H1 (cell line): ENCODE results near the gene ARHGEF12. TPM values are rescaled to one million over a fixed set of nuclear protein-coding genes. Genes with fewer than 3 reads are reported as not detected.
A peak's percentile ranks its signal among the peaks of the same experiment; 100 is the strongest.

Source experiments
- ASH2L ChIP-seq: fragments of 200-600, 300-600 bp; sonication (generic); IDR thresholded peaks from one replicate; pipeline ENCODE4 v1.7.1; 2017; ENCODE audit warnings: low read length
- ATF2 ChIP-seq: IDR thresholded peaks from 2 replicates; pipeline ENCODE4 v1.6.1; 2012; ENCODE audit warnings: low read length, inconsistent platforms
- ATF3 ChIP-seq: IDR thresholded peaks from 2 replicates; pipeline ENCODE4 v1.6.1; 2011; ENCODE audit warnings: low read depth, mild to moderate bottlenecking, low read length; ENCODE audit not compliant: insufficient read depth
- CBX8 ChIP-seq: fragments of 300-800, 300-1000 bp; sonication (generic); IDR thresholded peaks from 2 replicates; pipeline ENCODE4 v1.7.1; 2016; ENCODE audit warnings: low read depth, low read length, borderline replicate concordance
- E2F6 ChIP-seq: IDR thresholded peaks from 2 replicates; pipeline ENCODE4 v1.6.1; 2012; ENCODE audit warnings: inconsistent platforms
- EZH2 ChIP-seq: fragments of 200-600 bp; sonication (generic); IDR thresholded peaks from 2 replicates; pipeline ENCODE4 v1.7.1; 2012; ENCODE audit warnings: low read depth, mild to moderate bottlenecking, moderate library complexity, low read length, inconsistent platforms; ENCODE audit not compliant: severe bottlenecking
- HDAC6 ChIP-seq: IDR thresholded peaks from one replicate; pipeline ENCODE4 v1.7.1; 2012; ENCODE audit warnings: low read depth, mild to moderate bottlenecking, inconsistent platforms, low read length, moderate library complexity
- JUND ChIP-seq: IDR thresholded peaks from 2 replicates; pipeline ENCODE4 v1.6.1; 2011; ENCODE audit warnings: mild to moderate bottlenecking, improper control_type of control experiment, low read length
- KDM4A ChIP-seq: IDR thresholded peaks from one replicate; pipeline ENCODE4 v1.7.1; 2012; ENCODE audit warnings: low read depth, mild to moderate bottlenecking, moderate library complexity, low read length, inconsistent platforms; ENCODE audit not compliant: severe bottlenecking
- MAFK ChIP-seq: IDR thresholded peaks from 2 replicates; pipeline ENCODE4 v1.6.1; 2012; ENCODE audit warnings: low read depth, mild to moderate bottlenecking, improper control_type of control experiment, low read length
- NRF1 ChIP-seq: IDR thresholded peaks from 2 replicates; pipeline ENCODE4 v1.6.1; 2011; ENCODE audit warnings: mild to moderate bottlenecking, low read depth, low read length, improper control_type of control experiment
- PHF8 ChIP-seq: fragments of 200-600 bp; sonication (generic); conservative IDR thresholded peaks from 2 replicates; pipeline ENCODE4 v1.7.1; 2012; ENCODE audit warnings: low read depth, mild to moderate bottlenecking, inconsistent platforms, low read length, moderate library complexity
- POLR2A ChIP-seq, 2 experiments: IDR thresholded peaks; 1 replicate in 1 of 2; 2 replicates in 1 of 2; pipeline ENCODE4 v1.6.1; 2011; ENCODE audit warnings: low read depth in 2 of 2, low read length in 2 of 2, mild to moderate bottlenecking in 2 of 2; ENCODE audit errors: control extremely low read depth in 1 of 2
- RAD21 ChIP-seq, 2 experiments: IDR thresholded peaks in 1 of 2; conservative IDR thresholded peaks in 1 of 2; 2 replicates each; pipeline ENCODE4 v1.6.1; 2011; ENCODE audit warnings: low read depth in 2 of 2, low read length in 2 of 2, improper control_type of control experiment in 1 of 2, inconsistent platforms in 1 of 2, mild to moderate bottlenecking in 1 of 2, moderate library complexity in 1 of 2
- RXRA ChIP-seq: IDR thresholded peaks from 2 replicates; pipeline ENCODE4 v1.6.1; 2011; ENCODE audit warnings: low read depth, mild to moderate bottlenecking, low read length, moderate library complexity; ENCODE audit not compliant: insufficient read depth
- SIRT6 ChIP-seq: IDR thresholded peaks from one replicate; pipeline ENCODE4 v1.7.1; 2012; ENCODE audit warnings: low read length, inconsistent platforms
- TEAD4 ChIP-seq: IDR thresholded peaks from 2 replicates; pipeline ENCODE4 v1.6.1; 2012; ENCODE audit warnings: low read depth, low read length, inconsistent platforms, mixed read lengths
- USF2 ChIP-seq: IDR thresholded peaks from 2 replicates; pipeline ENCODE4 v1.6.1; 2011; ENCODE audit warnings: low read length, improper control_type of control experiment
- YY1 ChIP-seq: IDR thresholded peaks from 2 replicates; pipeline ENCODE4 v1.6.1; 2011; ENCODE audit warnings: low read depth, mild to moderate bottlenecking, low read length
- polyA plus RNA-seq, 7 experiments: library from polyadenylated mRNA; depleted of rRNA in 3 of 7; stranded (reverse) in 5 of 7; unstranded in 2 of 7; fragments of >200 nt in 5 of 7; fragments of 200-250 nt in 2 of 7; gene quantifications; 1 replicate in 5 of 7; 2 replicates in 1 of 7; 4 replicates in 1 of 7; pipeline versions ENCODE4 v1.2.1 to v1.2.3, GENCODE V29; 2011 to 2013; ENCODE audit warnings: missing spikeins in 2 of 7, mixed read lengths in 2 of 7
- total RNA-seq: library from RNA; stranded (reverse); fragmentation: NEBNext Ultra II Directional; extraction: Animal tissue kit (Norgen Biotek cat#: 25700); gene quantifications from 2 replicates; pipeline ENCODE4 v1.2.1, GENCODE V29; 2021

The ARHGEF12 gene
- total and polyA plus RNA-seq, 2 of the 8 experiments (the other 6 are each of a cell fraction or from before 2014, with no cell fraction given): 5.1 to 33.7 TPM

GRCh38 chr11:120324932-120325810 lies 11.0 kb upstream of the ARHGEF12 start, which contains the start of gene TLCD5 (continued):
- no peak for TF ChIP-seq HDAC6
- TF ChIP-seq RAD21 (IDR thresholded peaks at IDR 0.05 in 1 of 2, conservative IDR thresholded peaks at IDR 0.05 in 1 of 2; ENCODE audit: low read depth in 2 of 2, low read length in 2 of 2): peak in 1 of 2 experiments; percentile 22; a peak in 1 of 4 replicates
- no peak for TF ChIP-seq MAFK
- TF ChIP-seq EZH2: no peak
- peak; percentile 84 for TF ChIP-seq PHF8
- no peak for TF ChIP-seq YY1
- TF ChIP-seq ATF3: no peak
- no peak for TF ChIP-seq SIRT6
- peak; percentile 86 for TF ChIP-seq KDM4A
- TF ChIP-seq CBX8: no peak
- TF ChIP-seq ATF2: no peak
- peak; percentile 35; the same call in 1 of the 2 replicates for TF ChIP-seq E2F6
- no peak for TF ChIP-seq NRF1
- peak; percentile 90 for TF ChIP-seq ASH2L
- TF ChIP-seq RXRA: 0 out of 2 replicates have a peak, but pooled peaks have one; percentile 4
- peak in 1 of 2 experiments; percentile 68; a peak in 2 of 3 replicates for TF ChIP-seq POLR2A (IDR thresholded peaks at IDR 0.05; ENCODE audit: control extremely low read depth in 1 of 2, low read depth in 2 of 2, low read length in 2 of 2)
- peak; percentile 7; the same call in 1 of the 2 replicates for TF ChIP-seq JUND
- TF ChIP-seq USF2: no peak
- no peak for TF ChIP-seq TEAD4
